ENCODE results near the gene AKAP7. TPM values are rescaled to one million over a fixed set of nuclear protein-coding genes. Genes with fewer than 3 reads are reported as not detected.
"Not testable (repeated sequence)": the region's sequence is repeated elsewhere in the genome, so short reads cannot be mapped to it uniquely, and the experiment has no call there.

The AKAP7 gene
- polyA plus RNA-seq (ENCODE audit: insufficient read length): 12.7 TPM

DNA sequence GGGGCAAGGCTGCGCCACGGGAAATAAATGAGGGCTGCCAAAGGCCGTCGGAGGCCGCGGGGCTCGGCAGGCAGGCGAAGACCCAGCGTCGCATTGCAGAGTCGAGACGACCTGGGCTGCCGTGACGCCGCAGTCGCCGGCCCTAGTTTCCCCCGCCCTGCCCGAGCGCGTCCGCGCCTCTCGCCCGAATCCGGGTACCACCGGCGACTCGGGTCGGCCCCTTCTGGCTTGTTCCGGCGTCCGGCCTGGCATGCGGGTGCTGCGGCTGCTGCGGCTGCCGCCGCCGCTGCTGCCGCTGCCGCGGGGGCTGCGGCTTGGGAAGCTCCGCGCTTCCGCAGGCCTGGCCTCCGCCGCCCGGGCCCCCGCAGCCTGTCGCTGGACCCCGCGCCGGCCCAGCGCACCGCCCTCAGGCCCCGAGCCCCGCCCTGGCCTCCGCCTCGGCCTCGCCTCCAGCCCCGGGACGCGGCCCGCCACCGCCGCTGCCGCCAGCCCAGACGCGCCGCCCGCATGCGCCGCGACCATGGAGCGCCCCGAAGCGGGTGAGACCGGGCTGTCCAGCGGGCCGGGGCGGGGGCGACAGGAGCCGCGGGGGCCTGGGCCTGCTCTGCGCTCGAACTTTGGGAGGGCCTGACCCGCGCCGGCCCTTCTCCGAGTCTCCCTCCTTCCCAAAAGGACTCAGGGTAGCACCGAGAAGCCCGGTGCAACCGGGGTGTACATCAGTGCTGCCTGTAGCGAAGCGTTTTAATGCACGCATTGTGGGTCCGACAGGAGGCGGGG, at the start of gene AKAP7:
Gene AKAP7, plus strand, starts transcription at position 224 of the 777 bp plus-strand sequence. Its CDS starts 297 bp downstream, at position 521.
- peak; percentile 29 for DNase-seq (ENCODE audit: low read depth)

DNA sequence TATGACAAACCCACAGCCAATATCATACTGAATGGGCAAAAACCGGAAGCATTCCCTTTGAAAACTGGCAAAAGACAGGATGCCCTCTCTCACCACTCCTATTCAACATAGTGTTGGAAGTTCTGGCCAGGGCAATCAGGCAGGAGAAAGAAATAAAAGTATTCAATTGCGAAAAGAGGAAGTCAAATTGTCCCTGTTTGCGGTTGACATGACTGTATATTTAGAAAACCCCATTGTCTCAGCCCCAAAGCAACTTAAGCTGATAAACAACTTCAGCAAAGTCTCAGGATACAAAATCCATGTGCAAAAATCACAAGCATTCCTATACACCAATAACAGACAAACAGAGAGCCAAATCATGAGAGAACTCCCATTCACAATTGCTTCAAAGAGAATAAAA, 44.9 kb upstream of the AKAP7 start:
- DNase-seq (ENCODE audit: low read depth): not testable (repeated sequence)

DNA sequence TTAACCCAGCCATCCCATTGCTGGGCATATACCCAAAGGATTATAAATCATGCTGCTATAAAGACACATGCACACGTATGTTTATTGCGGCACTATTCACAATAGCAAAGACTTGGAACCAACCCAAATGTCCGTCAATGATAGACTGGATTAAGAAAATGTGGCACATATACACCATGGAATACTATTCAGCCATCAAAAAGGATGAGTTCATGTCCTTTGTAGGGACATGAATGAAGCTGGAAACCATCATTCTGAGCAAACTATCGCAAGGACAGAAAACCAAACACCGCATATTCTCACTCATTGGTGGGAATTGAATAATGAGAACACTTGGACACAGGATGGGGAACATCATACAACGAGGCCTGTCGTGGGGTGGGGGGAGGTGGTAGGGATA, 43.3 kb upstream of the AKAP7 start:
- not testable (repeated sequence) for DNase-seq (ENCODE audit: low read depth)

DNA sequence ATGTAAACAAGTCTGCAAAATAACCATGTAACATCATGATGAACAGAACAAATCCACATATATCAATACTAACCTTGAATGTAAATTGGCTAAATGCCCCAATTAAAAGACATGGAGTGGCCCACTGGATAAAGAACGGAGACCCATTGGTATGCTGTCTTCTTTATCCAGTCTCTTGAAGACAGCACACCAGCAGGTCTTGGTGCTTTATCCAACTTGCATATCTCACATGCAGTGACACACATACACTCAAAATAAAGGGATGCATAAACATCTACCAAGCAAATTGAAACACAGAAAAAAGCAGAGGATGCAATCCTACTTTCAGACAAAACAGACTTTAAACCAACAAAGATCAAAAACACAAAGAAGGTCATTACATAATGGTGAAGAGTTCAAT, 41.9 kb upstream of the AKAP7 start:
- no peak for DNase-seq (ENCODE audit: low read depth)

DNA sequence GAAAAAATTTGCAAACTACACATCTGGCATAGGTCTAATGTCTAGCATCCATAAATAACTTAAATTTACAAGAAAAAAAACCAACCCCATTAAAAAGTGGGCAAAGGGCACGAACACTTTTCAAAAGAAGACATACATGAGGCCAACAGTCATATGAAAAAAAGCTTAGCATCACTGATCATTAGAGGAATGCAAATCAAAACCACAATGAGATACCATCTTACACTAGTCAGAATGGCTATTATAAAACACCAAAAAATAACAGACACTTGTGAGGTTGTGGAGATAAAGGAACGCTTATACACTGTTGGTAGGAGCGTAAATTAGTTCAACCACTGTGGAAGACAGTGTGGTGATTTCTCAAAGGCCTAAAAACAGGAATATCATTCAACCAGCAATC, 38.5 kb upstream of the AKAP7 start:
- DNase-seq (ENCODE audit: low read depth): no peak

DNA sequence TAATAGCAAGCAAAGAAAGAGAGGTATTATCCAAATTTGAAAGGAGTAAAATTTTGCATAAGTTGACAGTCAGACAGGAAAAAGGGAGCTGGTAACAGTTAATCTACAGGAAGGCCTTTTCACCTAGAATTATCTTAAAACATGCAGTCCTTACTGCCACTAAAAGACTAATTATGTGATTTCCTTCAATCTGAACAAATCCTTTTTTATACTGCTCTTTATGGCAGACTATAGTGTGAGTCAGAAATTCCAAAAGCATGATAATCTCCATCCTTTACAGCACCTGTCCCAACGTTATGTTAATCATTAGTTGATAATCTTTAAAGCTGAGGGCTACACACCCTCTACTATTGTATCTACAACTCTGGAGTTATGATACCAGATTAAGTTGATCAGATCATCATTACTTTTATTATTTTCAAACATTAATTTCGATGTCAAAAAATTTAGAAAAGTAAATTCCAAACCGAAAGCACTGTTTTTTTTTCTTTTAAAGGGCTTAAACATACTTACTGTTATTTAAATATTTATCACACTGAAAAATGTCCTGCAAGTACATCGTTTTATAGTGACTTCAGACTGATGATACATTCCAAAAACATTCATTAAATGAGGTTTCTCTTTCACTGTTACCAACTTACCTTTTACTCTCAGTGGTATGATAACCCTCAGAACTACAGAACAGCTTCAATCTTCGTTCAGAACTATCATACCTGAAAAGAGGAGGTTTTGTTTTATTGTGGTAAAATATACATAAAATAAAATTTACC, 33.2 kb upstream of the AKAP7 start:
- no peak for DNase-seq (ENCODE audit: low read depth)

DNA sequence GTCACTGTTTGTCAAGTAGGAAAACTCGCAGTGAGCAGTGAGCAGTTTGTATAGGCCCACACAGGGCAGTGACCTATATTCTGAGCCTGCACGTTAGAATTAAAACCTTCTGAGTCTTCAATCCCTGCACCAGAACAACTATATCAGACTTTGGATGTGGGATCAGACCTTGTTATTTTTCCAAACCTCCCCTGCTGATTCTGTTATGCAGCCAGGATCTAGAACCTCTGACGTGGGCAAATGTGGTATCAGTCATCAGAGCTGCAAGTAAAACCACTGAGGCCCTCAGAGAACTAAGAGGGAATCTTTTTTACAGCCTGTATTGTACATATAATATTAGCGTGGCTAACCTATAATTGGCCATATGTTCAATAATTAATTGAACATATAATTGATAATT, 32.0 kb upstream of the AKAP7 start:
- DNase-seq (ENCODE audit: low read depth): no peak

DNA sequence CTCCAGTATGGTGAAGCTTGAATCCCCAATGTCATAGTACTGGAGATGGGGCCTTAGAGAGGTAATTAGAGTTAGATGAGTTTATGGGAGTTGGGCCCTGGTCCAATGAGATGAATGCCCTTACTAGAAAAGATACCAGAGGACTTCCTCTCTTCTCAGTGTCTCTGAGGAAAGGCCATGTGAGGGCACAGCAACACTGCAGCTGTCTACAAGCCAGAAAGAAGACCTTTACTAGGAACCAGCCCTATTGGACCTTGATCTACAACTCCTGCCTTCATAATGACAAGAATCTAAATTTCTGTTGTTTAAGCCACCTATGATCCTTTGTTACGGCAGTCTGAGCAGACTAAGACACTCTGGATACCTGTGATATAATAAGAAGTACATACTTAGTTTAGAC, 31.4 kb upstream of the AKAP7 start:
- no peak for DNase-seq (ENCODE audit: low read depth)

DNA sequence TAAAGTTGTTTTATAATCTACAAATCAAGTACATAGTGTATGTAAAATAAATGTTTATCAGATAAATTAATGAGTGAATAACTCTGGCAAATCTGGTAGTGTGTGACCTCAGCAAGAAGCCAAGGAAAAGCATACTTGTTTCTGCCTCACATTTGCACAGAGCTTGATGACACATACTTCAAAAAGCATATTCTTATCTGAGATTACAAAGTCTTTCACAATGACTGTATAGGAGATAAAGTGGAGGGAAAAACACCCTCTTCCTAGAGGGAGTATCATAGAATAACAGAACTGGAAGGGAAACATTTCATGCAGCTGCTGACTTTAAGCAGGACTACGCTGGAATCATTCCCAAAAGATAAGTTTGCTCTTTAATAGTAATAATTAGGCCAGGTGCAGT, 28.1 kb upstream of the AKAP7 start:
- no peak for DNase-seq (ENCODE audit: low read depth)

DNA sequence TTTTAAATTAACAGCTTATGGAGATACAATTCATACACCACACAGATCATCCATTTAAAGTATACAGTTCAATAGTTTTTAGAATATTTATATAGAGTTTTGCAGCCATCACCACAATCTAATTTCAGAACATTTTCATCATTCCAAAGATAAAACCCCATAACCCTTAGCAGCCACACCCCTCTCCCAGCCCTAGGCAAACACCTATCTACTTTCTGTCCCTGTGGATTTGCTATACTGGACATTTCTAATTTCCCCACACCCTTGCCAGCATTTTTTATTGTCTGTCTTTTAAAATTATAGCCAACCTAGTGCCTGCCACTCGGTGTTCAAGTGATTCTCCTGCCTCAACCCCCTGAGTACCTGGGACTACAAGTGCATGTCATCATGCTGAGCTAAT, 23.0 kb upstream of the AKAP7 start:
- no peak for DNase-seq (ENCODE audit: low read depth)

DNA sequence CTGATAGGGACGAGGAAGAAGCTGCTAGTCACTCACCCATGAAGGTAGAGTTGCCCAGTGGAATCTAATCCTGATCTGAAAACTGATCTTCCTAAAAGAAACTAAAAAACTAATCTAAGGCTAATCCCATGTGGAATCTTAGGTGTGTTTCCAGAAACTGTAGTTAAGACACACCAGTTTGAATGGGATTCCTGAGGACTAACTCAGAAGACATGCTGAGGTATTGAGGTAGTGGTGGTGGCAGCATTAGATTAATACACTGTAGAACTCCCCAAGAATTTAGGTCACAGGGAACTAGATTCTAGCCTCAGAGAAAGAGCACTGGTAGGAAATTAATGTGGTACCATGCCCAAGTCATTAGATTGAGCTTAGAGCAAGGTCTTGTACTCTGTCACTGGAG, 19.6 kb upstream of the AKAP7 start:
- DNase-seq (ENCODE audit: low read depth): no peak

DNA sequence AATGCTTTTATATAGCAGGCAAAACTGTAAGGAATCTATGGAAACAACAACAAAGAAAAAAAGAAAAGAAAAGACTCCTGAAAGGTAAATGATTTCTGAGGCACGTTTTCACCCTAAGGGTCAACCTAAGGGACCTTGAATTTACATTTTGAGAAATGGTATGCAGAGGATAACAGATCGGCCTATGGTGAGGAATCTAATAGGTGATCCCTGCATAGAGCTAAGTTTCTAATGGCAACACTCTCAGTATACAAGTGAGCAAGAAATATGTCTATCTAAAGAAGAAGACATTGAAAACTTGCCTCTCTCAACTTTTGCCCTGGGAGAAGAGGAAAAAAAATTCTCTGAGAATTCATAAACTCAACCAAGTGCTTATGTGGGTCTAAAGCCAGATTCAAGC, 18.9 kb upstream of the AKAP7 start:
- DNase-seq (ENCODE audit: low read depth): no peak

DNA sequence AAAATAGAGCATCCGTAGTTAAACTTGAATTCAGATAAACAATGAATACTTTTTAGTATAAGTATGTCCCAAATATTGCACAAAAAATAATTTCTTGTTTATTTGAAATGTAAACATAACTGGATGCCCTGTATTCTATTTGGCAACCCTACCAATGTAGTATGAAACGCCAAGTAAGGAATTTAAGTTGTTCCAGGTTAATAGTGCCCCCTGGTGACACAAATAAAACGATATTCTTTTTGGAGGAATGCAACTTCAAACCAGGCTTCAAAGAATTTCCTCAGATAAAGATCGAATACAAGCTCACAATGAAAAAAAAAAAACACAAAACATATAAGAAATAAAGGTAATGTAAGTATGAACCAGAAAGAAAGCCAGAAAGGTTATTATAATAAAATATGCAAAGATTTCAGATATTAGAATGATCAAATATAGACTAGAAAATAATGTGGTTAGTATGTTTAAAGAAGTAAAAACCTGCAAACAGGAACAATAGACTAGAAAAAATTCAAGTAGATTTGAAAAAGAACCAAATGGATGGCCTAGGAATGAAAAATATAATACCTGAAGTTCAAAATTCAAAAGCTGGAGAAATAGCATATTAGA, 18.4 kb upstream of the AKAP7 start:
- DNase-seq (ENCODE audit: low read depth): no peak

DNA sequence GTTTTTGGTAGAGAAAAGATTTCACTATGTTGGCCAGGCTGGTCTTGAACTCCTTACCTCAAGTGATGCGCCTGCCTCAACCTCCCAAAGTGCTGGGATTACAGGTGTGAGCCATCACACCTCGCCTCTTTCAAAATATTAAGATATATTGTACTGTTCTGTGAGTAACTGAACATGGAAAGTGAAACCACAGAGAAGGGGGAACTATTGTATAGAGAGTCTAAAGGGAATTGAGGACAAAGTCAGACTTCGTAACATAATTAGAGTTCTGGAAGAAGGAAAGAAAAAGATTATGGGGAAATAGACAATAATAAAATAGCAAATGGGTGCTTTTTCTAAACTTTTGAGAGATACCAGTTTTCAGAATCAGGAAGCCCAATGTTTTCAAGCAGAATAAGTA, 17.4 kb upstream of the AKAP7 start:
- DNase-seq (ENCODE audit: low read depth): no peak

DNA sequence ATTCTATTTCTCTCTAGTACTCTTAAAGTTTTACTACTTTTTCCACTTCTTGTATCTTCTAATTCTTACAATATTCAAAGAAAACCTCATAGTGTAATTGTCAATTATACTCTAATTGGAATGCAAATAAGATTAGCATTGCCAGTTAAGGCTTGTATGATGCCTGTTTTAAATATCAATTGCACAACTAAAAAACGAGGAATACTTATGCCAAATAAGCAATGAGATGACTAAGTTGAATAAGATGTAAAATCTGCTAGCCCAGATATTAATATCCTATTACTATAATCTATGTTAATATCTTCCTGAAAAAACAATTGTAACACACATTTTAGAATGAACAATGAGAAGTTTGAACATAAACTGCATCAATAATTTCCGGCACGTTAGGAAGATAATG, 13.3 kb upstream of the AKAP7 start:
- DNase-seq (ENCODE audit: low read depth): no peak

DNA sequence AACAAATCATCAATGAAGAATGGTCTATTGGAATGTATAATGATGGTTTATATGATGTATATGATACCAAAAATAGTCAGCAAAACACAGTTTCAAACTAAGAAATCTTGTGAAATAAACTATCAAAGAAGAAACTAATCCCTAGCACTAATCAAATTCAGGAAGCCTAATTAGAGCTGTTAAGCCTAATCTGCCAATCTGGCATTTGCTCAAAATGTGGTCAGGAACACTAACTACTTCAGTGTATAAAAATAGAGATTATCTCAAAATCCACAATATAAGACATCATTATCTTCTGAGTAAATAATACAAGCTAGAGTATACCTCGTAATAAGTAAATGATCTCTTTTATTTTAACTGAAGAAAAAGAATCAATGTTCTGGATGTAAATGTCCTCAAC, 12.8 kb upstream of the AKAP7 start:
- no peak for DNase-seq (ENCODE audit: low read depth)

DNA sequence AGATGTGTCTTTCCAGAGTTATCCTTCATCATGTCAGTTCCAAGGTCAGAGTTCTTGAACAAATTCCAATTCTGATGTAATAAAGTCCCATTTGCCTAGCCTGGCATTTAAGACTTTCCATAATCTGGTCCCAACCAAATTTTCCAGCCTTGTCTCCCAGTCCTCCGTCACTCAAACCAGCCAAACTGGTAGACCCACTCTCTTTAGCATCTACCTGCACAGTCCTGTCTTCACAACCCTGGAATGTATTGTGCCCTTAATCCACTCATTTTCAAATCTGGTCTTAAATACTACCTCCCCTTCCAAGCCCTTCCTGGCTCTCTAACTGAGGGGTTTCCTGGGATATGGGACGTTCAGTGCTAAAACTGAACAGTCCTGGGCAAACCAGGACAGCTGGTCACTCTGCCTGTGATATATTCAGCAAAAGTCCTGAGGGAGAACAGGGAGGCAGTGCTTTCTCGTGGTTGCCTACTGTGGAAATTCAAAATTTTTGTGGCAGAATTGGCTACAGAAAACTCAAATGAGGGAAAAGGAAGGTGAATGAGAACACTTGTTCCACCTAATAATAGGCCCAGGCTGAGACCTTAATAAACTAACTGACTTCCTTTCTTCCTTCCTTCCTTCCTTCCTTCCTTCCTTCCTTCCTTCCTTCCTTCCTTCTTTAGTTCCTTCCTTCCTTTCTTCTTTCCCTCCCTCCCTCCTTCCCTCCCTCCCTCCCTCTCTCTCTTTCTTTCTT, 10.8 kb upstream of the AKAP7 start:
- DNase-seq (ENCODE audit: low read depth): no peak

DNA sequence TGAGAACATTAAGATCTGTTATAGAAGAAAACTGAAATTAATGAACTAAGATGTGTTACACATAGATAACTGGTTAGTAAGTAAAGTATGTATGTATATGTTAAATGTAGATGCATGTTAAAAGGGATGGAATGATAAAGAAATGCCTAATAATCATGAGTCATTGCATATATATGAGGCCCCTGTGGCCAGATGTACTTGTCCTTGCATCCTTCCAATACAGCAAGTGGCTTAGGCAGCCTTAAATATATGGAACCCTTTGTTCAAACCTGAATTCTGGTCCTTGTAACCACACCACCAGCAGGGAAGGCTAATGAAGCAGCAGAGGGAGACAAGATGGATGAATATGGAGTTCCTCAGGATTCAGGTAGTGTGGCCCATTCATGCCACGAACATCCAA, 9.8 kb upstream of the AKAP7 start:
- DNase-seq (ENCODE audit: low read depth): no peak

DNA sequence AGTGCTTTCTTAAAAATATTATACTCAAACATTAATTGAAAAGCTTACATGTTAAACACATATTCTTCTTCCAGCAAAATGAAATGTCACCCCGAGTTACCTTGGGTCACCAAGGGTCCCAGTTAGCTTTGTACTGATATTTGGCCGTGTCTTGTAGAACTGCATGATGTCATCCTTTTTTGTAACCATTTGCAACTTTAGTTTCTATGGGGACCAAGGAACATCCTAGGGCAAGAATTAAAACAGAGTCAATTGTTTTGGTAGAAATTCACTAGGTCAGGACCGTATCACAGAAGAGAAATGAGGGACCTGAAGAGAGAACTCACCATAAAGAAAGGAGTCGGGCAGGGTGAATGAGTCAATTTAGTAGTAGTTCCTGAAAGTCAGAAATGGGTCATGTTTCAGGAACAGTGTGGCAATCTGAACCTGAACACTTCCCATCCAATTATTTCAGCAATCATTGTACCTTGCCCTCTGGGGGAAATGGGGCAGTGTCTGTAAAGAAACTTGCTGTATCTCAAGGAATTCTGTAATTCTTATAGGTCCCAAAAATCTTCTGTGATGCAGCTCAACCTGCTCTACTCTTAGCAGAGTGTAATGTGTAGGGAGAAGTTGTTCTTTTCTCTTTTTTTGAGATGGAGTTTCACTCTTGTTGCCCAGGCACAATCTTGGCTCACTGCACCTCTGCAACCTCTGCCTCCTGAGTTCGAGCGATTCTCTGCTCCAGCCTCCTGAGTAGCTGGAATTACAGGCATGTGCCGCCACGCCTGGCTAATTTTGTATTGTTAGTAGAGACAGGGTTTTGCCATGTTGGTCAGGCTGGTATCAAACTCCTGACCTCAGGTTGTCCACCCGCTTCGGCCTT, 5.3 kb upstream of the AKAP7 start:
- no peak for DNase-seq (ENCODE audit: low read depth)

DNA sequence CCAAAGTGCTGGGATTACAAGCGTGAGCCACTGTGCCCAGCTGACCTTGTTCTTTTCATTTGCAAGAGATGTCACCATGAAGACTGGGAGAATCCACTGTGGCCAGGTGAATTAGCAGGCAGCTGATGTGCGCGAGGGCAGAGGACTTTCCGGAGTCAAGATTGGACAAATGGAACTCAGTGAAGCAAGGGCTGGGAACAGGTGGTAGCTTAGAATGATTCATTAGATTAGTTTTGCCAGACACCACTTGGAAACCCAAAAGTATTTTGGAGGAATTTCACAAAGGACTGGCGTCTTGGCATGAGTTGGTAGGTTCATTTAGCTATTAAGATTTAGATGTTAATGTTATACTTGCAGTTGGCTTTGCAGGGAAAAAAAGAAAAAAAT, 4.7 kb upstream of the AKAP7 start:
- DNase-seq (ENCODE audit: low read depth): no peak

DNA sequence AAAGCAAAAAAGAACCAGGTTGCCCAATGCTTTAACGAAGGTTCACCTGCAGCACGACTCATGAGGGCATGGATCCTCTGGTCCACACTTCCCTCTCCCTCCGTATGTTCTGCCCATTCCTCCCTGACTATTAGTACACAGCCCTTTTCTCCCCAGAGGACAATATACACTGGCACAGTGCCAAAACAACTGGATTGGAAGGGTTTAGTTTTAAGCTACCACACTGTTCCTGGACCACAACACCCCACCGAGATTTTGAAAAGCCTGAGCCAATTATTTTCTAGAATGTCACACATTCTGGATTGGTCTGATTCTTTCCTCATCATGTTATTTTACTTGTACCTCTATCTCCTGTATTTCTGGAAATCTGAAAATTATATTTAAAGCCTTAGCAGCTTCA, 2.9 kb upstream of the AKAP7 start:
- no peak for DNase-seq (ENCODE audit: low read depth)
